Esophagus muscularis mucosa (tissue), 3 donors: ENCODE results near the gene SLC12A8.

ENCODE experiments used
- POLR2A ChIP-seq: fragments of 450-650 bp; IDR thresholded peaks from one replicate; pipeline ENCODE4 v1.6.1; 2017; ENCODE audit warnings: antibody characterized with exemption, moderate library complexity, mild to moderate bottlenecking, low read depth
- TF ChIP-seq, protein P1 (sequence below), 3 experiments: fragments of 200-600 bp in 2 of 3; fragments of 450-650 bp in 1 of 3; sonication (generic) in 2 of 3; IDR thresholded peaks; one replicate each; pipeline ENCODE4 v1.5.1; 2017 to 2019; ENCODE audit warnings: antibody characterized with exemption in 3 of 3, mild to moderate bottlenecking in 2 of 3, moderate library complexity in 1 of 3

DNA sequence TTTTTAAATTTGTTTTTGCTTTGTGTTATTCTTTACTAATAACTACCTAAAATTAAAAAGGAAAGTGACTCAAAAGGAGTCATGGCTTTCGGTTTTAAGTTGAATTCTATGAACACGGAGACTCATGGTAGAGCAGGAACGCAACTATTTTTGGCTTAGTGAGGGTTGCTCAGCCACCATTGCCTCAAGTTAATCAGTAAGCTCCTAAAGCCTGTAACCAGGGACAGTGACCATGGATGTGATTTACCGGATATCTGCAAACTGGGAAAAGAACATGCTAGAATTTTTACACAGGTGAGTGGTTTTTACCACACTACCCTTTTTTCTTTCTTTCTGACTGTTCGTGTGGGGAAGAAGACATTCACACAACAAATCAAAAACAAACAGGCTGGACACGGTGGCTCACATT, 11.8 kb downstream of the SLC12A8 start:
- TF ChIP-seq, protein P1, sequence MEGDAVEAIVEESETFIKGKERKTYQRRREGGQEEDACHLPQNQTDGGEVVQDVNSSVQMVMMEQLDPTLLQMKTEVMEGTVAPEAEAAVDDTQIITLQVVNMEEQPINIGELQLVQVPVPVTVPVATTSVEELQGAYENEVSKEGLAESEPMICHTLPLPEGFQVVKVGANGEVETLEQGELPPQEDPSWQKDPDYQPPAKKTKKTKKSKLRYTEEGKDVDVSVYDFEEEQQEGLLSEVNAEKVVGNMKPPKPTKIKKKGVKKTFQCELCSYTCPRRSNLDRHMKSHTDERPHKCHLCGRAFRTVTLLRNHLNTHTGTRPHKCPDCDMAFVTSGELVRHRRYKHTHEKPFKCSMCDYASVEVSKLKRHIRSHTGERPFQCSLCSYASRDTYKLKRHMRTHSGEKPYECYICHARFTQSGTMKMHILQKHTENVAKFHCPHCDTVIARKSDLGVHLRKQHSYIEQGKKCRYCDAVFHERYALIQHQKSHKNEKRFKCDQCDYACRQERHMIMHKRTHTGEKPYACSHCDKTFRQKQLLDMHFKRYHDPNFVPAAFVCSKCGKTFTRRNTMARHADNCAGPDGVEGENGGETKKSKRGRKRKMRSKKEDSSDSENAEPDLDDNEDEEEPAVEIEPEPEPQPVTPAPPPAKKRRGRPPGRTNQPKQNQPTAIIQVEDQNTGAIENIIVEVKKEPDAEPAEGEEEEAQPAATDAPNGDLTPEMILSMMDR (IDR thresholded peaks at IDR 0.05) = no peak
- no peak for TF ChIP-seq POLR2A
